NCI-H69 (cell line): Measurements from ENCODE around the gene TJP3.
A peak's percentile ranks its signal among the peaks of the same experiment; 100 is the strongest.

Experiments
- DNase-seq: peaks from one replicate; lab custom pipeline; 2025; lab: John Stamatoyannopoulos, UW

Gene TJP3

DNA sequence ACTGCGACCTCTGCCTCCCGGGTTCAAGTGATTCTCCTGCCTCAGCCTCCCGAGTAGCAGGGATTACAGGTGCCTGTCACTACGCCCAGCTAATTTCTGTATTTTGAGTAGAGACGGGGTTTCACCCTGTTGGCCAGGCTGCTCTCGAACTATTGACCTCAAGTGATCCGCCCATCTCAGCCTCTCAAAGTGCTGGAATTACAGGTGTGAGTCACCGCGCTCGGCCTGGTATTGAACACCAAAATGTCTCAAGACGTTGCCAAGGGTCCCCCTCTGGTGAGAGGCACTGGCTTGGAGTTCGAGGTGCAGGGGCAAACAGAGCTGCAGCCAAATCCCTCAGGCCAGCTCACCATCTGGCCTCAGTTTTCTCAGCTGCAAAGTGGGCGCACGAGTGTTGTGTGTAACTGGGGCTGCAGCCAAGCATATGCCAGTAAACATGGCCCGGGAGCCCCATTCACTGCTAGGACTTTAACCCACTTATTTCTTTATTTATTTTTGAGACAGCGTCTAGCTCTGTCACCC is 8.0 kb downstream of the TJP3 start:
- DNase-seq, result no peak

DNA sequence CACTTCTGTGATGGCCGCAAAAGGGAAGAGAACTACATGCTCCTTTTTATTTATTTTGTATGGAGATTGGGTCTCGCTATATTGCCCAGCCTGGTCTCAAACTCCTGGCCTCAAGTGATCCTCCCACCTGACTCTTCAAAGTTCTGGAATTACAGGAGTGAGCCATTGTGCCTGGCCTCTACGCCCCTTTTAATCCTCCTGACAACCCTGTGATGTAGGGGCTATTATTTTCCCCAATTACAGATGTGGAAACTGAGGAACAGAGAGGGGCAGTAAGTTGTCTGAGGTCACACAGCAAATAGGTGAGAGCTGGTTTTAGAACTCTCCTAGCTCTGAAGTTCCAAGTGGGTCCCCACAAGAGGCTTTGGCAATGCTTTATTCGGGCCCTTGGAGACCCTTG is 11.7 kb downstream of the TJP3 start:
- no peak for DNase-seq

DNA sequence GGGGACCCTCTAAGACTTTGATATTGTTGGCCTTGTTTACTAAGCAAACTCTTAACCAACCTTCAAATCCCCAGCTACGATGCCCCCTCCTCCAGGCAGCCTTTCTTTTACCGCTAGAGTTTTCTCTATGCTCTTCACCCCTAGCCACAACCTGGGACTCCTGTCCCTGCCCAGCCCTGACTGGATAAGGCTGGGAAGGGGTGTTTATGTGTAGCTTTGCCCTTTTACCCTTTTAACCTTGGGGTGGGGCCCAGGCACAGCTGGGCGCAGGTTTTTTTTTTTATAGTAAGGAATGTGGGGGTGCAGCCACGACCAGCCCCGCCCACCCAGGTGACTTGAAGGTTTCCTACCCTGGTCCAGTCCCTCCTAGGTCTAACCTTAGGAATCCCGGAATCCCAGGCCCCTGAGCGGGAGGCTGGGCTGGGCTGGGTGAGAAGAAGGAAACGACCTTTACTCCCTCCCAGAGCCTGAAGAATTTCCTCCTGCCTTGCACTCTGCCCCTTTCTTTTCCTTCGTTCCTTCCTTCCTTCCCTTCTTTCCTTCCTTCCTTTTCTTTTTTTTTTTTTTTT is 12.2 kb downstream of the TJP3 start:
- no peak for DNase-seq

DNA sequence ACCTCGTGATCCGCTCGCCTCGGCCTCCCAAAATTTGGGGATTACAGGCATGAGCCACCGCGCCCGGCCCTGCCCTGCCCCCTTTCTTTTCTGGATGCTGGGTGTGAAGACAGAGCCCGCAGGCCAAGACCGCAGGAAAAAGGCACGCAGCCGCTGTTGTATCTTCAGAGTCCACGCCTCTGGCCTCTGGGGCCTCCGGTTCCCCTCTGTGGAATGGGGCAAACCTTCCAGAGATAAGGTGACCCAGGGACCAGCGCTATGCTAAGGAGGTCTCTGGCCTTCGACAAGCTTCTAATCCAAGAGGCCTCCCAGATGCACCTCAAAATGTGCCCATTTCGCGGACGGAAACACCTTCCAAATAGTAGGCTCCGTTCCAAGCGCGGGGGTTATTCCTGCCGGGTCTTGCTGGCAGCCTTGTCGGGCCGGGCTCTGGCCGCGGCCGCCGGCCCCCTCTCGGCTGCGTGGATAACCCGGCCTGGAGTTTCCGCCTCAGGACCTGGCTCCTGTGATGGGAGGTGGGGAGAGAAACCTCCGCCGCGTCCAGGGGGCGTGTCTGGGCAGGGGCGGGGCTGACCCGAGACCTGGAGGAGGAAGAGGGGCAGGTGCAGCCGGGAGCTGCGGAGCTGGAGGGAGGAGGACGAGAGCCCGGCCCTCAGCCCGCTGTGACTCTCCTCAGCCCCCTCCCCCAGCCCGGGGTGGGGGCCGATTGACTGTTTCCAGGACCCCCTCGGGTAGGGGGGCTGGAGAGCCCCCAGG is 13.1 kb downstream of the TJP3 start:
- peak; percentile 97 for DNase-seq

DNA sequence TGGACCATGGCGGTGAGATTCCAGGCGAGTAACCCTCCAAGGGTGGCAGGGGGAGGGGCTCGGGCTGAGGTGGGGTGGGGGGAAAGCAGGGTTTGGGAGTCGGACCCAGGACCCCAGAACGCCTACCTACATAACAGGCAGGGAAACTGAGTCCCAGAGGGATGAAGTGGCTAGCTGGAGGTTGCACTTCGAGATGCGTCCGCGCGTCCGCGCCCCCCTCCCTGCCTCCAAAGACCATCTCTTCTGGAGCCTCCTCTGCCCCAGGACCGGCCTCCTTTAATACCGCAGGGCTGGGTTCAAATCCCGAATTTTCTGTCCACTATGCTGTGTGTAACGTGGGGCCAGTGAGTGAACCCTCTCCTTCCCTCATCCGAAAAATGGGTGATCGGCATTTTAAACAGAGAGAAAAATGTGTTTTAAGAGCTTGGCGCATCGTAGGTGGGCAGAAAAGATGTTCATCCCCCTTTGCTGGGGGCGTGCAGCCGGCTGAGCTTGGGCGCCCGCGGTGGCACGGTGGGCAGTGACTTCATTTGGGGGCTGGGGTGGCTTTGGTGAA is 13.8 kb downstream of the TJP3 start:
- DNase-seq, result peak; percentile 45

DNA sequence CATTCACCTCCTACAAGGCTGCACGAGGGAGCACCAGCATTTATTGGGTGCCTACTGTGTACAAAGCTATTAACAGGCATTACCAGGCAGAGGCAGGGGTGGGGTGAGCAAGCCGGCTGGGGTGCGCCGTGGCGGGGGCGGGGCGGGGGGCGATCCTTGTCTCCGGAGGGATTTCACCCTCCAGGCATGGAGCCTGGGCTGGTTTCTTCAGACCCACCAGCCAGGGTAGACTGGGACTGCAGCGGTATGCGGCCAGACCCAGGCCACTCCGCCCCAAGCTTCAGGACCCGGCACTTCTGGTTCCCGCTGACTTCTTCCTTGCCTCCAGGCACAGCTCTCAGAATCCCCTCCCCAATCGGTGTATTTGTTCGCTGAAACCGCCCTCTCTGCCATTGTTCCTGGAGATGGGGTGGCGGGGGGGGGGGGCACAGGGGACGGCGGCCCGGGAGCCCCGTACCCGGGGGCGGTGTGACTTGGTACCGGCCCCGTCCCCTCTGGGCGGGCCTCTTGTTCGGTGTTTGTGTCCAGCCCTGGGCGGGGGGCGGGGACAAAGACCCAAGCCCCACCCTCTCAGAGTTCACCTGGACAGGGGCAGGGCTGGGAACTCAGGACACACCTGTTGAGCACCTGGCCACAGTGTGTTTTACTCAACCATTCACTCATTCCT is 14.4 kb downstream of the TJP3 start:
- DNase-seq, result peak; percentile 79

DNA sequence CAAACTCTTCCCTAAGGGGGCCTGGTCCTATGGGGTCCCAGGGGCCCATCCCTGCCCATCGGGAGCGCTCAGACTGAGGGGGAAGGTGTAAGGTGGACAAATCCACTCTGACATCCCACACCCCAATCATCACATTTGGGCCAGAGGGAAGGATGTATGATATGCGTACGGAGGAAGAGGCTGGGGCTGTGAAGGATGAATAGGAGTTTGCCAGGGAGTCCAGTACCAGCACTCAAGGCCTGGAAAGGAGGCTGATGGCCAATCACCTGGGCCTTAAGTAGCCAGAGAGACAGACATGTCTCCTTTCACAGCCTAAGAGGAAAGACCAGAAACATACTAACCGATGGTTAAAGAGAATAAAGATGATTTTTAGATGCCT is 14.9 kb downstream of the TJP3 start:
- DNase-seq, result no peak

DNA sequence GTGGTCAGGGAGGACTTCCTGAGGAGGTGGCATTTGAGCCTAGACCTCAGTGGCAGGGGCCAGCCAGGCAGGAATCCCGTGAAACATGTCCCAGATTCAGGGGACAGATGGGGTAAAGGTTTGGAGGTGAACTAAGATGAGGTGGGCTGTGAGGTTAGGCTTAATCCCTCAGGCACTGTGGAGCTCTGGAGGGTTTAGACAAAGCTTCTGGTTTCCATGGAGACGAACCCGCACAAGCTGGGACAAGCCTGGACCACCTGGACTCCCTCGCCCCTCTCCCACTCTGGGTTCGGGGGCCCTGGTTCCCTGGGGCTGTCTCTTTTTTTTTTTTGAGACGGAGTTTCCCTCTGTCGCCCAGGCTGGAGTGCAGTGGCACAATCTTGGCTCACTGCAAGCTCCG is 15.7 kb downstream of the TJP3 start:
- DNase-seq, result peak; percentile 84

DNA sequence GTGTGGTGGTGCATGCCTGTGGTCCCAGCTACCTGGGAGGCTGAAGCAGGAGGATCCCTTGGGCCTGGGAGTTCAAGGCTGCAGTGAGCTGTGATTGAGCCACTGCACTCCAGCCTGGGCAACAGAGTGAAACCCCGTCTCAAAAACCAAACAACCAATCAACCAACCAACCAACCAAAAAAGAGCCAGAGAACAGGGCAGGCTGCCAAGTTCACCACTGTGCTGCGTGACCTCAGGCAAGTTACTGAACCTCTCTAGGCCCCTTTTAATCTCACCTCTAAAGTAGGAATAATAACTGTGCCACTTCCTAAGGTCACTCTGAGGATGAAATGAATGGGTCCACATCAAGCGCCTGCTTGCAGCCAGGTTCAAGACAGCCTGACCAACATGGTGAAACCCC is 16.9 kb downstream of the TJP3 start:
- peak; percentile 39 for DNase-seq

DNA sequence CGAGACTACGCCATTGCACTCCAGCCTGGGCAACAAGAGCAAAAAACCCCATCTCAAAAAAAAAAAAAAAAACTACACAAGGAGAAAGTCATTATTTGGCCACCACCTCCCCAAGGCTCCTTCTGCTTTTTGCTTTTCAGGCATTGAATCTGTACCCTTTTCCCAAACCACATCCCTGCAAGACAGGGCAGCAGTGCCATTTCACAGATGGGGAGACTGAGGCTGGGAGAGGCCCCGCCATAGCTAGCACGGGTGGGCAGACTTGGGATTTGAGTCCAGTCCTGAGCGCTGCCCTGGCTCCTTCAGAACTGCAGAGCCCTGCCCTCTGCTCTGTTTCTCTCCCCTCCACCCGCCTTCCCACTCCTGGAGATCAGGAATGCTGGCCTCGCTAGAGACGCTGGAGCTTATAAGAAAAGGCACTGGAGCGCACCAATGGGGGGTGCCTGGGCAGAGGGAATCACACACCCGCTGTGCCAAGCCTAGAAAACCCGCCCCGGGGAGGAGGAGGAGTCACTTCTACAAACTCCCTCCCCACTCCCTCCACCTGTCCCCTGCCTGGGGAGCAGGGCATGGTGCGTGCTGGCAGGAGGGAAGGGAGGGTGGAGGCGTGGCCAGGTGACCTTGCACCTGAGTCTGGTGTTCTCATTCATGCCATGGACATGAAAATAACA is 17.6 kb downstream of the TJP3 start:
- peak; percentile 99 for DNase-seq

DNA sequence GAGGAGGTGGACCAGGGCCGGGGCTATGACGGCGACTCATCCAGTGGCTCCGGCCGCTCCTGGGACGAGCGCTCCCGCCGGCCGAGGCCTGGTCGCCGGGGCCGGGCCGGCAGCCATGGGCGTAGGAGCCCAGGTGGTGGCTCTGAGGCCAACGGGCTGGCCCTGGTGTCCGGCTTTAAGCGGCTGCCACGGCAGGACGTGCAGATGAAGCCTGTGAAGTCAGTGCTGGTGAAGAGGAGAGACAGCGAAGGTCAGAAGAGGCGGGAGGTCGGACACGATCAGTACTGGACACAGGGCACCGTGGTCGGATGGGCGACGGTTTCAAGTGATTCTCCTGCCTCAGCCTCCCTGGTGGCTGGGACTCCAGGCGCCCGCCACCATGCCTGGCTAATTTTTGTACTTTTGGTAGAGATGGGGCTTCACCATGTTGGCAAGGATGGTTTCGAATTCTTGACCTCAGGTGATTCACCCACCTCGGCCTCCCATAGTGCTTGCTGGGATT is 22.3 kb downstream of the TJP3 start:
- DNase-seq, result no peak

DNA sequence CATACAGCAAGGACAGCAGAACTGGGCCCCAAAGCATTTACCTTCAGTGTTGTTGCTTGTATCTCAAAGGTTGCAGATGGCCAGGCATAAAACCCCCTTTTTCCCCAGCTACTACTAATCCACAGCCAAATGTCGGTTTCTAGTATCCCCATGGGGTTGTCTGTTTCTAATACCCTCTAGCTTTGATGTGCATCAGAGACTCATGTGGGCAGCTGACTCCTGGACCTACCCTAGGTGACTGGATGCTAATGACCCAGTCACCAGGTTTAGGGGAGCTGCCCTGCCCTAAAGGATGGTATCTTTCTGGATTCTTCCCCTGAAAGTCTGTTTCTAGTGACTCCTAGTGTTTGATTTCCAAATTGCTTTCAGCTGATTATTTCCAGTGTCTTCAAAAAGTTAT is 23.9 kb downstream of the TJP3 start:
- DNase-seq, result no peak

DNA sequence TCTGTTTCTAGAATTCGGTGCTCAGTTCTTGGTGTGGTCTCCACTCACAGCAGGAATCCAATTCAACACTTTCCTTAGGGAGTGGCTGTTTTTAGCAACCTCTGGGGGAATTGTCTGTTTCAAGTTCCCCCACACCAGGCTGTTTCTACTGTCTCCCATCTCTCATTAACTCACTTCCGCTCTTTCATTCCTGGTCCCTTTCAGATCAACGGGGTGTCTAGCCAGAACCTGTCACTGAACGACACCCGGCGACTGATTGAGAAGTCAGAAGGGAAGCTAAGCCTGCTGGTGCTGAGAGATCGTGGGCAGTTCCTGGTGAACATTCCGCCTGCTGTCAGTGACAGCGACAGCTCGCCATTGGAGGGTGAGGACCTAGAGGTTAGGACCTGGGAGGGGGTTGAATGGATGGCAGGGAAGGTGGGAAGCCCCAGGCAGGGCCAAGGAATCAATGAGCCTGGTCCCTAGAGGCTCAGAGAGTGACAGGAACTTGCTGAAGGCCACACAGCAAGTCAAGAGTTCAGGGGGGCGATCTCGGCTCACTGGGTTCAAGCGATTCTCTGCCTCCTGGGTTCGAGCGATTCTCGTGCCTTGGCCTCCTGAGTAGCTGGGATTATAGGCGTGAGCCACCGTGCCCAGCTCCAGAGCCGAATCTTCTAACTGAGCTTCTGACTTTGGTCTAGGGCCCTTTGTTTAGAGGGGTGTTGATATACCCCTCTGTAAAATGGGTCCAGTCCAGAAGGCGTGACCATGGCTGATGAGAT is 25.5 kb downstream of the TJP3 start:
- peak; percentile 14 for DNase-seq

DNA sequence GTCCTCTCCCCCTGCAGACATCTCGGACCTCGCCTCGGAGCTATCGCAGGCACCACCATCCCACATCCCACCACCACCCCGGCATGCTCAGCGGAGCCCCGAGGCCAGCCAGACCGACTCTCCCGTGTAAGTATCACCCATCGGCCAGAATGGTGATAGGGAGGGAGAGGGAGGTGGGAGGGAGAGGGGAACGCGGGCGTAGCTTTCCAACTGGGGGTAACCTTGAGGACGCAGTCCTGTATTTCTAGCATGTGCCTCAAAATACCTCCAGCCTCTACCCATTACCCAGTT is 26.1 kb downstream of the TJP3 start:
- DNase-seq, result no peak

DNA sequence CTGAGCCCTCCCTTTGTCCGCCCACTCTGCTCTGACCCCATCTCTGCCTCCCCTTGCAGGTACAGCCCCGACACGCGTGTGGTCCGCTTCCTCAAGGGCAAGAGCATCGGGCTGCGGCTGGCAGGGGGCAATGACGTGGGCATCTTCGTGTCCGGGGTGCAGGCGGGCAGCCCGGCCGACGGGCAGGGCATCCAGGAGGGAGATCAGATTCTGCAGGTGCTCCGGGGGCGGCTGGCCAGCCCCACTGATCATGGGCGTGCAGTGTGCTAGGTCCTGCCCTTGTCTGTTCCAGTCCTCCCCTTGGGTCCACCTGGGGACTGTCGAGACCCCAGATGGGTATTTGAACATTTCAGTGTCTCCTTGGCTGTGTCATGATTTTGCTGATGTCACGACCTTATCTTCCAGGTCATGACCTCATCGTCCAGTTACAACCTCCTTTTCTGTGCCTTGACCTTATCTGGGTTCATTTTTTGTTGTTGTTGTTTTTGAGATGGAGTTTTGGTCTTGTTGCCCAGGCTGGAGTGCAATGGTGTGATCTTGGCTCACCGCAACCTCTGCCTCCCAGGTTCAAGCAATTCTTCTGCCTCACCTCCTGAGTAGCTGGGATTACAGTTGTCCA is 28.0 kb downstream of the TJP3 start:
- DNase-seq, result no peak

DNA sequence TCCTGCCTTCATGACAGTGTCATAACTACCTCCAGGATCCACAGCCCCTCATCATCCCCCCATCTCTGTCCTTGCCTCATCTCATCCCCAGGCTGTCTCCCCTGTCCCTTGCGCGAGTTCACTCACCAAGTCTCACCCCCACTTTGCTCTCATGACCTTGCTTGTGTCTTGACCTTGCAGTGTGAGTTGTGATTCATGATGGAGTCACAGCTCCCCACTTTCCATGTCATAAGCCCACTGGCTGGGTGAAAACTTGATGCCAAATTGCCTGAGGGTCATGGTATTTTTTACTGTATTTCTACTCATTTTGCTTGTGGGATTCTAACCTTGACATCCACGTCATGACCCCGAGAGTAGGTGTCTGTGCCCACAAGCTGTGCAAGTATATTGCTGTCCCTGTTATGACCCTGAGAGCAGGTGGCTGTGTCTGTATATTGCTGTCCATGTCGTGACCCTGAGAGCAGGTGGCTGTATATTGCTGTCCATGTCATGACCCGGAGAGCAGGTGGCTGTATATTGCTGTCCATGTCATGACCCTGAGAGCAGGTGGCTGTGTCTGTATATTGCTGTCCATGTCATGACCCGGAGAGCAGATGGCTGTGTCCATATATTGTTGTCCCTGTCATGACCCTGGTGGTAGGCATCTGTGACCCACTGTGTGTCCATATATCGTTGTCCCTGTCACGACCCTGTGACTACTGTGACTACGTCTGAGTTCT is 29.5 kb downstream of the TJP3 start:
- no peak for DNase-seq

DNA sequence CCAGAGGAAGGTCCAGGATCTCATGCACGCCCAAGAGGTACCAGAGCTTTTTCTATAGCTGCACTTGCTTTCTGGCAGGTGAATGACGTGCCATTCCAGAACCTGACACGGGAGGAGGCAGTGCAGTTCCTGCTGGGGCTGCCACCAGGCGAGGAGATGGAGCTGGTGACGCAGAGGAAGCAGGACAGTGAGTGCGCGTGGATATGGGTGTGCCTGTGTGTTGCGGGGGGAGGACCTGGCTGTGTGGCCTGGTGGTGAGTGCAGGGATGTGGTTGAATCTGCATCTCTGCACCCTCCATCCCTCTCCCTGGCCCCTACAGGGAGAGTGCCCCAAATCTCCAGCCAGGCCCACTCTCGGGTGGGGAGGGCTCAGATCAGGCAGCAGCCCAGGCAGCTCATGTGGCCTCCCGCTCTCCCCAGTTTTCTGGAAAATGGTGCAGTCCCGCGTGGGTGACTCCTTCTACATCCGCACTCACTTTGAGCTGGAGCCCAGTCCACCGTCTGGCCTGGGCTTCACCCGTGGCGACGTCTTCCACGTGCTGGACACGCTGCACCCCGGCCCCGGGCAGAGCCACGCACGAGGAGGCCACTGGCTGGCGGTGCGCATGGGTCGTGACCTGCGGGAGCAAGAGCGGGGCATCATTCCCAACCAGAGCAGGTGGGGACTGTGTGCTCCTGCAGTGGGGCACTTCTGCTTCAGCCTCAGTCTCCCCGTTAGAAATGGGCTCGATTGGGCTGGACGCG is 30.5 kb downstream of the TJP3 start:
- no peak for DNase-seq

DNA sequence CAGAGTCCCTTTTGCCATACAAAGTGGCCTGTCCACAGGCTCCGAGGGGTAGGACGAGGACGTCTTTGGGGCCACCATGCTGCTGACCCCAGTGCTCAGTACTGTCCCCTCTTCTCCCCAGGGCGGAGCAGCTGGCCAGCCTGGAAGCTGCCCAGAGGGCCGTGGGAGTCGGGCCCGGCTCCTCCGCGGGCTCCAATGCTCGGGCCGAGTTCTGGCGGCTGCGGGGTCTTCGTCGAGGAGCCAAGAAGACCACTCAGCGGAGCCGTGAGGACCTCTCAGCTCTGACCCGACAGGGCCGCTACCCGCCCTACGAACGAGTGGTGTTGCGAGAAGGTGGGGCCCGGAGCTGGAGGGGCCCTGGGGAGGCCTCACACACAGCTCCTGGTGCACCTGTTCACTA is 32.2 kb downstream of the TJP3 start:
- DNase-seq, result no peak

DNA sequence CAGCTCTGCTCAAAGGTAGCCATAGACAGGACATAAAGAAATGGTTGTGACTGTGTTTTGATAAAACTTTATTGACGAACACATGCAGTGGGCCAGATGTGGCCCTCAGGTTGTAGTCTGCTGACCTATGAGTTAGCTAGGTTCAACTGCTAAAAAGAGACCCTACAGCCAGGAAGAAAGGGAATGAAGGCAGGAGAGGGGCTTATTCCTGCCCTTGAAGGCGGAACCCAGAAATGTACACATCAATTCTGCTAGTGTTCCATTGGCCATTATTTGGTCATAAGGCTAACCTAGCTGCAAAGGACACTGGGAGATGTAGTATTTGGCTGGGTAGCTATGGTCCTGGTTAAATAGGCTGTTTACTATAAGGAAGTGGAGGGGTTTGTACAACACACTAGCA is 35.3 kb downstream of the TJP3 start:
- peak; percentile 15 for DNase-seq
